ENCODE results near the gene NECAP2.
"Not testable (repeated sequence)": the region's sequence is repeated elsewhere in the genome, so short reads cannot be mapped to it uniquely, and the experiment has no call there.

GRCh38 chr1:16456151-16456550 lies 15.6 kb downstream of the NECAP2 start:
- not testable (repeated sequence) for TF ChIP-seq CTCF (IDR thresholded peaks at IDR 0.05 in 8 of 11, conservative IDR thresholded peaks at IDR 0.05 in 3 of 11); POLR2A (IDR thresholded peaks at IDR 0.05)
